Thyroid gland (tissue), 4 donors: ENCODE data around the gene PCDH1.

Experiments
- POLR2A ChIP-seq, 2 donors: fragments of 450-650 bp; IDR thresholded peaks; one replicate each; pipeline ENCODE4 v1.6.1; 2017; ENCODE audit warnings: antibody characterized with exemption in 2 of 2, mild to moderate bottlenecking in 2 of 2, moderate library complexity in 1 of 2
- TF ChIP-seq, protein P1 (sequence below), 6 experiments: fragments of 200-600 bp in 3 of 6; fragments of 450-650 bp in 3 of 6; sonication (generic) in 3 of 6; IDR thresholded peaks; one replicate each; pipeline ENCODE4 v1.5.1; 2016 to 2019; ENCODE audit warnings: antibody characterized with exemption in 6 of 6, mild to moderate bottlenecking in 2 of 6, inconsistent platforms in 1 of 6, moderate library complexity in 1 of 6

DNA sequence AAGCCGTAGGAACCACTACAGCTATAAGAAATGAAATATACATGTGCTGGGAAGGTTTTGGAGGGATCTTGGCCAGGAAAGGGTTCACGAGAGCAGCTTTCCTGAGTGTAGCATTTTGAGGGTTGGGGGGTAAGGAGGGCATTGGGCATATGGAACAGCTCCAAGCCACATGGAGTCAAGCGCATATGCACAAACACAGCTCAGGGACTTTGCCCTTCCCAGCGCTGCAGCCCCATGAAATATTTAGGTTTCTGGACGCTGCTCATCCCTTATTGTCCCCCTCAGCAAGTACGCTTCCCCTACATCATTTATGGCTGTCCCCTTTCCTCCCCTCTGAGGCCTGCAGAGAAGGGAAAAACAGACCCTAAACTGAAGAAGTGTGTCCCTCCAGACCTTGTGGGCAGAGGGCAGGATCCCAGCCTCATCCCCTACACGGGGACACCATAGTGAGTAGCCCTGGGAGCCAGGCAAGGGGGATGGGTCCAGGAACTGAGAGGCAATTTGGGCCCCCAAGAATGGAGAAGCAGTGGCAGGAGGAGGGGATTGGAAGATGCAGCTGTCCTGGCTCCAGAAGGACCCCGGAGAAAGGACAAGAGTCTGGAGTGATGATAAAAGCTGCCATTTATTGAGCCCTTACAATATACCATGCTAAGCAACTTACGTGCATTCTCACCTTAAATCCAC lies 33.7 kb downstream of the PCDH1 start:
- TF ChIP-seq POLR2A (IDR thresholded peaks at IDR 0.05) = no peak
- TF ChIP-seq, protein P1, sequence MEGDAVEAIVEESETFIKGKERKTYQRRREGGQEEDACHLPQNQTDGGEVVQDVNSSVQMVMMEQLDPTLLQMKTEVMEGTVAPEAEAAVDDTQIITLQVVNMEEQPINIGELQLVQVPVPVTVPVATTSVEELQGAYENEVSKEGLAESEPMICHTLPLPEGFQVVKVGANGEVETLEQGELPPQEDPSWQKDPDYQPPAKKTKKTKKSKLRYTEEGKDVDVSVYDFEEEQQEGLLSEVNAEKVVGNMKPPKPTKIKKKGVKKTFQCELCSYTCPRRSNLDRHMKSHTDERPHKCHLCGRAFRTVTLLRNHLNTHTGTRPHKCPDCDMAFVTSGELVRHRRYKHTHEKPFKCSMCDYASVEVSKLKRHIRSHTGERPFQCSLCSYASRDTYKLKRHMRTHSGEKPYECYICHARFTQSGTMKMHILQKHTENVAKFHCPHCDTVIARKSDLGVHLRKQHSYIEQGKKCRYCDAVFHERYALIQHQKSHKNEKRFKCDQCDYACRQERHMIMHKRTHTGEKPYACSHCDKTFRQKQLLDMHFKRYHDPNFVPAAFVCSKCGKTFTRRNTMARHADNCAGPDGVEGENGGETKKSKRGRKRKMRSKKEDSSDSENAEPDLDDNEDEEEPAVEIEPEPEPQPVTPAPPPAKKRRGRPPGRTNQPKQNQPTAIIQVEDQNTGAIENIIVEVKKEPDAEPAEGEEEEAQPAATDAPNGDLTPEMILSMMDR (IDR thresholded peaks at IDR 0.05) = no peak
